Smooth muscle cell (in vitro differentiated cells): ENCODE measurements around the gene ZCCHC10. TPM values are rescaled to one million over a fixed set of nuclear protein-coding genes. Genes with fewer than 3 reads are reported as not detected.
"Not testable (repeated sequence)": the region's sequence is repeated elsewhere in the genome, so short reads cannot be mapped to it uniquely, and the experiment has no call there.

Experiments used
- DNase-seq: peaks from one replicate; lab custom pipeline; 2025; ENCODE audit not compliant: unreplicated experiment; lab: John Stamatoyannopoulos, UW
- H2AFZ ChIP-seq: fragments of 200-600 bp; sonication (generic); 2 replicates; pipeline ENCODE4 v1.6.0; 2016; ENCODE audit warnings: antibody characterized with exemption, low read depth, mild to moderate bottlenecking
- H3F3A ChIP-seq: fragments of 200-600 bp; sonication (generic); 2 replicates; pipeline ENCODE4 v1.6.0; 2017; ENCODE audit warnings: antibody characterized with exemption, low read depth
- H3K27ac ChIP-seq: fragments of 200-600 bp; sonication (generic); 2 replicates; pipeline ENCODE4 v1.5.1; 2016; ENCODE audit warnings: low read depth, mild to moderate bottlenecking
- H3K27me3 ChIP-seq: fragments of 200-600 bp; sonication (generic); 2 replicates; pipeline ENCODE4 v1.6.1; 2016; ENCODE audit warnings: low read depth, mild to moderate bottlenecking
- H3K36me3 ChIP-seq: fragments of 200-600 bp; sonication (generic); 2 replicates; pipeline ENCODE4 v1.5.1; 2016; ENCODE audit warnings: low read depth
- H3K4me1 ChIP-seq: fragments of 200-600 bp; sonication (generic); 2 replicates; pipeline ENCODE4 v1.5.1; 2016; ENCODE audit warnings: low read depth
- H3K4me2 ChIP-seq: fragments of 200-600 bp; sonication (generic); 2 replicates; pipeline ENCODE4 v1.6.0; 2016; ENCODE audit warnings: mild to moderate bottlenecking
- H3K4me3 ChIP-seq: fragments of 200-600 bp; sonication (generic); 2 replicates; pipeline ENCODE4 v1.5.1; 2016; ENCODE audit warnings: mild to moderate bottlenecking
- H3K79me2 ChIP-seq: fragments of 200-600 bp; sonication (generic); 2 replicates; pipeline ENCODE4 v1.6.0; 2016; ENCODE audit warnings: low read depth, mild to moderate bottlenecking
- H3K9ac ChIP-seq: fragments of 200-600 bp; sonication (generic); 2 replicates; pipeline ENCODE4 v1.6.0; 2016; ENCODE audit warnings: low read depth
- H3K9me3 ChIP-seq: fragments of 200-600 bp; sonication (generic); replicated peaks from 2 replicates; pipeline ENCODE4 v1.5.1; 2016; ENCODE audit warnings: low read depth
- H4K20me1 ChIP-seq: fragments of 200-600 bp; sonication (generic); 2 replicates; pipeline ENCODE4 v1.6.0; 2016; ENCODE audit warnings: low read depth
- WGBS: methylation state at CpG from one replicate; pipeline ENCODE4 v1.1.7; 2016; ENCODE audit warnings: low lambda C conversion rate; 5-methylcytosine and 5-hydroxymethylcytosine counted together
- polyA plus RNA-seq: library from polyadenylated mRNA; unstranded; fragments of >200 nt; fragmentation: Nextera tagmentation; extraction: Ambion mirVana; gene quantifications from 2 replicates; pipeline ENCODE4 v1.2.1, GENCODE V29; 2016
- total RNA-seq: library from RNA; depleted of rRNA; stranded (reverse); fragments of >200 nt; gene quantifications from 2 replicates; pipeline ENCODE4 v1.2.3, GENCODE V29; 2014
- TF ChIP-seq, protein P1 (sequence below): fragments of 200-600 bp; sonication (generic); IDR thresholded peaks from 2 replicates; pipeline ENCODE4 v1.5.1; 2017; ENCODE audit warnings: borderline replicate concordance, mild to moderate bottlenecking, antibody characterized with exemption; ENCODE audit not compliant: insufficient read depth, poor library complexity, severe bottlenecking

The ZCCHC10 gene
- total and polyA plus RNA-seq, 2 experiments from 2014 or later = 28.4 to 33.4 TPM

DNA sequence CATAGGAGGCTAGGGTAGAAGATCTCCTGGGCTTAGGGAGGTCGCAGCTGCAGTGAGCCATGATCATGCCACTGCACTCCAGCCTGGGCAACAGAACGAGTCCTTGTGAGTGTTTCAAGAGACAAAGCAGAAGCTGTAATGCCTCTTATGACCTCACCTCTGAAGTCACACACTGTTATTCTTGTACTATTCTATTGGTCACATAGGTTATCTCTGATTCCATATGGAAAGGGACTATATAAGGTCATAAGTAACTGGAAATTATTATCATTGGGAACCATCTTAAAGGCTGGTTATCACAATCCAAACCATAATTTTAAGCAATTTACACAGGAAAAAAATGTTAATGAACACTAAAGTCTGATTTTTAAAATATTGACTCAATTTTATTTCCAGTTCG lies 45.1 kb downstream of the ZCCHC10 start:
- Histone ChIP-seq H3K4me2 (no peak overlapping the region), H3K27me3 (no peaks in the 10 kb centered on the region), H3K4me3 (no peak overlapping the region), H3F3A (no peaks in the 10 kb centered on the region), H3K9ac (no peak overlapping the region), H3K79me2 (no peaks in the 10 kb centered on the region), H3K9me3 (no peaks in the 10 kb centered on the region), H4K20me1 (no peaks in the 10 kb centered on the region), H3K4me1 (no peaks in the 10 kb centered on the region), H3K36me3 (no peaks in the 10 kb centered on the region), H3K27ac (no peak overlapping the region), H2AFZ (no peak overlapping the region)
- 90% methylated on average over 3 of the region's 3 CpGs for WGBS
- DNase-seq = no peak
- TF ChIP-seq, protein P1, sequence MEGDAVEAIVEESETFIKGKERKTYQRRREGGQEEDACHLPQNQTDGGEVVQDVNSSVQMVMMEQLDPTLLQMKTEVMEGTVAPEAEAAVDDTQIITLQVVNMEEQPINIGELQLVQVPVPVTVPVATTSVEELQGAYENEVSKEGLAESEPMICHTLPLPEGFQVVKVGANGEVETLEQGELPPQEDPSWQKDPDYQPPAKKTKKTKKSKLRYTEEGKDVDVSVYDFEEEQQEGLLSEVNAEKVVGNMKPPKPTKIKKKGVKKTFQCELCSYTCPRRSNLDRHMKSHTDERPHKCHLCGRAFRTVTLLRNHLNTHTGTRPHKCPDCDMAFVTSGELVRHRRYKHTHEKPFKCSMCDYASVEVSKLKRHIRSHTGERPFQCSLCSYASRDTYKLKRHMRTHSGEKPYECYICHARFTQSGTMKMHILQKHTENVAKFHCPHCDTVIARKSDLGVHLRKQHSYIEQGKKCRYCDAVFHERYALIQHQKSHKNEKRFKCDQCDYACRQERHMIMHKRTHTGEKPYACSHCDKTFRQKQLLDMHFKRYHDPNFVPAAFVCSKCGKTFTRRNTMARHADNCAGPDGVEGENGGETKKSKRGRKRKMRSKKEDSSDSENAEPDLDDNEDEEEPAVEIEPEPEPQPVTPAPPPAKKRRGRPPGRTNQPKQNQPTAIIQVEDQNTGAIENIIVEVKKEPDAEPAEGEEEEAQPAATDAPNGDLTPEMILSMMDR = no peak

DNA sequence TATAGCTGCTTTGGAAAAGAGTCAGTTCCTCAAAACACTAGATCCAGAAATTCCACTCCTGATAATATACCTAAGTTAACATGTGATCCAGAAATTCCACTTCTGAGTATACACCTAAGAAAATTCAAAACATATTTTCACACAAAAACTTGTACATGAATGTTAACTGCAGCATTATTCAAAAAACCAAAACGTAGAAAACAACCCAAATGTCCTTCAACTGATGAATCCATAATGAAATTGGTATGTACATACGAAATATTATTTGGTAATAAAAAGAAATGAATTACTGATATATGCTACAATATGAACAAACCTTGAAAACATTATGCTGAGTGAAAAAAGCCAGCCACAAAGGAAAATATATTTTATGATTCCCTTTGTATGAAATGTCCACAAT lies 46.4 kb downstream of the ZCCHC10 start:
- no peak overlapping the region for H2AFZ ChIP-seq
- H3K4me3 ChIP-seq = no peak overlapping the region
- no peaks in the 10 kb centered on the region for H3K79me2 ChIP-seq
- no peaks in the 10 kb centered on the region for H3K4me1 ChIP-seq
- H3K27me3 ChIP-seq = no peaks in the 10 kb centered on the region
- no peak overlapping the region for H3K4me2 ChIP-seq
- TF ChIP-seq, protein P1 = no peak
- H3K9ac ChIP-seq = no peak overlapping the region
- 64% methylated on average over 2 of the region's 2 CpGs for WGBS
- no peak for DNase-seq
- H3K27ac ChIP-seq = no peak overlapping the region
- H4K20me1 ChIP-seq = no peaks in the 10 kb centered on the region
- no peaks in the 10 kb centered on the region for H3F3A ChIP-seq
- no peaks in the 10 kb centered on the region for H3K9me3 ChIP-seq
- no peaks in the 10 kb centered on the region for H3K36me3 ChIP-seq

DNA sequence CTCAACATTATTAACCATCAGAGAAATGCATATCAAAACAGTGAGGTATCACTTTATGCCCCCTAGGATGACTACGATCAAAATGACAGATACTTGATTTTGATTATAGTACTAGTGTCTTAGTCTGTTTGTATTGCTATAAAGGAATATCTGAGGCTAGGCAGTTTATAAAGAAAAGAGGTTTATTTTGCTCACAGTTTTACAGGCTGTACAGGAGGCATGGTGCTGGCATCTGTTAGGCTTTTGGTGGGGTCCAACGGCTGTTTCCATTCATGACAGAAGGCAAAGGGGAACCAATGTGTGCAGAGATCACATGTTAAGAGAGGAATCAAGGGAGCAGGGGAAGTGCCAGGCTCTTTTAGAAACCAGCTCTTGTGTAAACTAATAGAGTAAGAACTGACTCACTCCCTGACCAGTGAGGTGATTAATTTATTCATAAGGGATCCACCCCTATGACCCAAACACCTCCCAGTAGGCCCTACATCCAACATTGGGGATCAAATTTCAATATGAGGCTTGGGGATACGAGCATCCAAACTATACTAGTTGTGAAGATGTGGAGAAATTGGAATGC lies 46.9 kb downstream of the ZCCHC10 start:
- Histone ChIP-seq H3K79me2 (no peaks in the 10 kb centered on the region), H4K20me1 (no peaks in the 10 kb centered on the region), H3K4me1 (no peaks in the 10 kb centered on the region), H3K4me3 (no peak overlapping the region), H3K36me3 (no peaks in the 10 kb centered on the region), H2AFZ (no peak overlapping the region), H3K9me3 (no peaks in the 10 kb centered on the region), H3K27ac (no peak overlapping the region), H3F3A (no peaks in the 10 kb centered on the region), H3K4me2 (no peak overlapping the region), H3K27me3 (no peaks in the 10 kb centered on the region), H3K9ac (no peak overlapping the region)
- DNase-seq = no peak
- TF ChIP-seq, protein P1 = no peak
- WGBS = 86% methylated on average over 3 of the region's 3 CpGs

DNA sequence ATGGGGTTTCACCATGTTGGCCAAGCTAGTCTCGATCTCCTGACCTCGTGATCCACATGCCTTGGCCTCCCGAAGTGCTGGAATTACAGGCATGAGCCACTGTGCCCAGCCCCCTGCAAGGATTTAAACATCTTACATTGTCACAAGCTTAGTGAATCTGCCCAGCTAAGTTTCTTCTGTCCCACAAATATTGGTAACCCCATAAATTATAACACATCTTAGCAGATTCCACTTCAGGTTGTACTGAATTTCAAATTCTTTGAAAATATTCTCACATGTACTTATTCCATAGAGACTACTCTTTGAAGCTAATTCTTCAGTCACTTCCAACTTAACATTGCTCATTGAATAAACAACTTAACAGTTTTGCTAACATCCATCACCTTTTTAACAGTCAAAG lies 49.5 kb downstream of the ZCCHC10 start:
- no peaks in the 10 kb centered on the region for H3K9me3 ChIP-seq
- H3K4me1 ChIP-seq = no peaks in the 10 kb centered on the region
- H3K4me2 ChIP-seq = no peak overlapping the region
- no peaks in the 10 kb centered on the region for H3K79me2 ChIP-seq
- no peak overlapping the region for H2AFZ ChIP-seq
- no peaks in the 10 kb centered on the region for H4K20me1 ChIP-seq
- 96% methylated on average over 3 of the region's 3 CpGs for WGBS
- H3F3A ChIP-seq = no peaks in the 10 kb centered on the region
- H3K9ac ChIP-seq = no peak overlapping the region
- H3K27me3 ChIP-seq = no peaks in the 10 kb centered on the region
- no peak for DNase-seq
- TF ChIP-seq, protein P1 = no peak
- H3K27ac ChIP-seq = no peak overlapping the region
- H3K4me3 ChIP-seq = no peak overlapping the region
- no peaks in the 10 kb centered on the region for H3K36me3 ChIP-seq

DNA sequence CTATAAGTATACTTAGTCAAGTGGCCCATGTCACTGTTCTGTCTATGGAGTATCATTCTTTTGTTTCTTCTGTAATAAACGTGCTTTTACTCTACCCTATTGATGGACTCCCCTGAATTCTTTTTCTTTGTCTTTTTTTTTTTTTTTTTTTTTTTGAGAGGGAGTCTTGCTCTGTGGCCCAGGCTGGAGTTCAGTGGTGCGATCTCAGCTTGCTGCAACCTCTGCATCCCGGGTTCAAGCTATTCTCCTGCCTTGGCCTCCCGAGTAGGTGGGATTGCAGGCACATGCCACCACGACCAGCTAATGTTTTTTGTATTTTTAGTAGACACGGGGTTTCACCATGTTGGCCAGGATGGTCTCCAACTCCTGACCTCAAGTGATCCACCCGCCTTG lies 53.9 kb downstream of the ZCCHC10 start:
- 98% methylated on average over 7 of the region's 7 CpGs for WGBS
- not testable (repeated sequence) for H4K20me1 ChIP-seq

More for the DNA sequence above, 53.9 kb downstream of the ZCCHC10 start:
- H3K4me1 ChIP-seq, H3K27ac ChIP-seq, H3K36me3 ChIP-seq, H3F3A ChIP-seq, H3K9me3 ChIP-seq, H3K9ac ChIP-seq, H3K4me3 ChIP-seq, H3K79me2 ChIP-seq, DNase-seq, H3K4me2 ChIP-seq, H3K27me3 ChIP-seq, H2AFZ ChIP-seq: not testable (repeated sequence)
